NCI-H2107 treated with DMSO at 0.1 percent for 48 hours (cell line): ENCODE measurements around the gene TSPEAR.

Experiments
- DNase-seq: peaks from one replicate; lab custom pipeline; 2025; ENCODE audit not compliant: unreplicated experiment; lab: John Stamatoyannopoulos, UW

Gene TSPEAR

GRCh38 chr21:44533121-44533890 lies 178.1 kb downstream of the TSPEAR start:
- no peak for DNase-seq

DNA sequence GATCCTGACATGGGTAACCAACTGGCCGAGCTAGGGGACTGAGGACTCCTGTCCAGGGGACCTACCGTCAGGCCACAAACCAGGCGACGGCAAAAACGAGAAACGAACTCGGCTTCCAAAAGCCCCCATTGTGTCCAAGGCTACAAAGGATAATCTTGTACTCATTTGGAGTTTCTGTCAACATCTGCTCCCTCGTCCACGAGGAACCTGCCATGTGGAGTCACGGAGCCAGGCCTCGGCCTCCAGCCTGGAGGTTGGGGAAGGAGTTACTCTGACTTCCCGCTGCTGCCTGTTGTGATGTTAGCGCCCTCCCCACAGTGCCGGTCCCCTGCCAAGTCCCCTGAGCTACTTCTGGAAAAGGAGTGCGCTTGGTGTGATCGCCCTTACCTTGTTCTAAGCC lies 178.7 kb downstream of the TSPEAR start:
- no peak for DNase-seq

DNA sequence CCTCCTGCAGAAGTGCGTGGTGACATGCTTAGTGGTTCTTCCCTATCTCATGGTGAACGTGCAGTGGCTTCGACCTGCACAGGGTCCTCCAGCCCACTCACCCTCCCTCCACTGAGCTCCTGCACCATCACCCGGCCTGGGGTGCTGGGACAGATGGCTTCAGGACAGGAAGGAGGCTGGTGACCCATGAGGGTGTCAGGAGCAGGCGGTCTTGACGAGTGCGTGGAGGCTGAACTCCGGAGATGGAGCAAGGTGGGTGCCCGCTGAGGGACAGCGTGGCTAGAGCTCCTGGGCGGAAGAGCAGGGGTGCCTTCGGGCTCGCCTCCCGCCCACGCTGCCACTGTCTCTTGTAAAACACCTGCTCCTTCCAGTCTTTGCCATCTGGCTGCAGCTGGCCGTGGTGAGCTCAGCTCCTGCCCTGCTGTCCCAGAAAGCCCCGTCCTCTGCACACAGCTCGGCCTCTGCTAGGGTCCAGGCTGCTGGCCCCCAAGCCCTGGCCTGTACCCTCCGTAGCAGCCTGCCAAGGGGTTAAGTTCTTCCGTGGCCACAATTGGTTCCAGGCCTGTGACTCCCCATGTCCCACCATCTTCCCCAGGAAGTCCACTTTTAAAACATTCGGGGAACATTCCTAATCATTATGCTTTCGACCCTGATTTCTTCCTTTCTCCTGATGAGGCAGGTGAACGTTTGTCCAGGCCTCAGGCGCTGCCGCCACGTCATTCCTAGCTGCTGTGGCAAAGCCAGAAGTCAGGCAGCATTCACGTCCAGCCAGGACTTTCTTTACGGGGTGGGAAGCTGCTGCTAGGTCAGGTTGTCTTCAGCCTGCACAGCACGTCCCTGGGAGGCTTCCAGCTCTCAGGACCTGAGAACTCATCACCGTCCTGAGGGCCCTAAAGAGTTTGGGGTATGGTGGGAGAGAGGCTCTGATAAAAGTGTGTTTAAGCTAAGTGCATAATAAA lies 179.5 kb downstream of the TSPEAR start:
- no peak for DNase-seq

GRCh38 chr21:44530903-44531605 lies 180.3 kb downstream of the TSPEAR start:
- DNase-seq, result no peak

DNA sequence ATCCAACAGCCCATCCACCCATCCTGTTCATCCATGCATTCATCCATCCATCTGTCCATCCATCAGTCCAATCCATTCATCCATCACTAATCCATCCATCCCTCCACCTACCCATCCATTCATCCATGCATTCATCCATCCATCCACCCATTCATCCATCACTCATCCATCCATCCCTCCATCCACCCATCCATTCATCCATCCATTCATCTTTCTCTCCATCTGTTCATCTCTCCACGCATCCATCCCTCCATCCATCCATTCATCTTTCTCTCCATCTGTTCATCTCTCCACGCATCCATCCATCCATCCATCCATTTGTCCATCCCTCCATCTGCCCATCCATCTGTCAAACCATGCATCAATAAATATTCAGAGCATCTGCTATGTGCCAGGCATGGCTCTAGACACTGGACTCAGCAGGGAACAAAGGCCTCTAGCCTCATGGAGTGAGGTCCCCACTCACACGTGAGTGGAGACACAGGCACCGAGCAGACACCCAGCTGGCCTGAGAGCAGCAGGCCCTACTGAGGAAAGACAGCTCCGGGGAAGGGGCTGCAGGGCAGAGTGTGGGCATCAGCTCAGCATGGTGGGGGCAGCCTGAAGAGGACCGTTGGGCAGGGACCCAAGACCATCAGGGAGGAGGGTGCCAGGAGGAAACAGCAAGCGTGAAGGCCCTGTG lies 181.0 kb downstream of the TSPEAR start:
- DNase-seq, result no peak

GRCh38 chr21:44529503-44530125 lies 181.8 kb downstream of the TSPEAR start:
- DNase-seq, result no peak

GRCh38 chr21:44529011-44529421 lies 182.4 kb downstream of the TSPEAR start:
- no peak for DNase-seq

DNA sequence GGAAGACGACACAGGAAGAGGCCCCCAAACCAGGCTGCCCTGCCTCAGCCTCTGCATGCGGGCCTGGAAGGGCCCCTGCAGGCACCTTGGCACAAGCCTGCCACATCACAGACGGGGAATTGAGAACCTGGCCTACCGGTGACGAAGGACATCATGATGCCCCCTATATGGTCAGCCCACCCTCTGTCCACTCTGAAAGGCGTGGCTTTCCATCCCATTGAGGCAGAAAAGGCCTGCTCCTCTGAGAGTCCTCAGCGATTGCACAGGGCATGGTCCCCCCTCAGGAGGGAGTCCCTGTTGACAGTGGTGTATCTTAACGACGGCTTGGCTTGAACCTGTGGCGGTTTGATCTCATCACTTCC lies 182.8 kb downstream of the TSPEAR start:
- no peak for DNase-seq

DNA sequence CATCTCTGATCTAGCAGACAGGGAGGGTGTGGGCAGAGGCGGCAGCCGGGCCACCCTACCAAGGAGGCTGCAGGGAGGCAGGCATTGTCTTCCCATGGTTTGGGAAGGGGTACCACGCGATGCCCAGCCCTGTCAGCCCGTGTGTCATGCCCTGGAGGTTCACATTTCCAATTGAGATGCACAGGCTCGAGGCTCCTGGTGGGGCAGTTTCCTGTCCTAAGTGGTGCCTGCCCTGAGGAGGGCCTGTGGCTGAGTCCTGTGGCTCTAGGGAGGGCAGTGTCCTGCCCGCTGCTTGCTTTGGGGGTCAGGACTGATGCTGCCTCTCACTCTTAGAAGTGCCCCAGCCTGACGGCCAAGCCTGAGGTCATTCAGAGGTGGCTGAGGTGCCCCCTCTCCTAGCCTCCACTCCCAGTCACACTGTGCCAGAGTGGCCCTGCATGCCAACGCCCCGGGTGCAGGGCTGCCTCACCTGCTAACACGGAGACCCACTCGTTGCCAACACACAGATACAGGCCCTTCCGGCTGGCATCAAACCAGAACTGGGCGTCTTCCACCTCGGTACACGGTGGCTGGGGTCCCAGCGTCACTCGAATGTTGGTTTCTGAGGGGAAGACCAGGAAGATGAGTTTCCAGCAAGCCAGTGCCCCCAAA lies 183.3 kb downstream of the TSPEAR start:
- no peak for DNase-seq

- no peak for DNase-seq
Observed at GRCh38 chr21:44527156-44527982, 184.0 kb downstream of the TSPEAR start.

GRCh38 chr21:44526096-44526997 lies 185.0 kb downstream of the TSPEAR start:
- DNase-seq, result no peak

DNA sequence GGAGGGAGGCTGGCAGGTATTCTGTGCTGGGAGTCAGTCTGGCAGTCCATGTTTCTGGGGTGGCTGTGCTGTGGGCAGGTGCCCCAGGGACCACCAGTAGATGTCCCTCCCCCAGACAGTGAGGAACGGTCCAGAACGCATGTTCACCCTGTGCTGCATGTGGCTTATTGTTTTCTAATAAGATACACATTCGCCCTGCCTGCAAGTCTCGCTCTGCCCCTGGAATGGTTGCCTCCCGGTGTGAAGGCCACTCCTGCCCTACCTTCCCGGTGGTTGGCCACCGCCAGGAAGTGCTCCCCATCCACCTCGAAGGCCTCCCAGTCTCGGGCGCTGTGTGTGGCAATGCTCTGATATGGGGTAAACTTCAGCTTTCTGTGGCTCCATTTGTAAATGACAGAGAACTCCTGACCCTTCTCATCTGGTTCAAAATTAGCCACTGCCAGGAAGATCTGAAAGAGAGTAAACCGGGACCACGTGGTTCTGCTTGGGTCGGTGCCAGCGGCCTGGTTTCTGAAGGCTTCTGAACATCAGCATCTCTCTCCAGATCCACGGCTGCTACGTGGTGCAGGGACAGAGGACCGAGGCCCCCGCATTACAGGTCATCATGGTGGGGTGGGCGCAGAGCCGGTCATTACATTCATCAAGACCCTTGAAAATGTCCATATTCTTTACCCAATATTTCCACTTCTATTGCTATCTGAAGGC lies 185.8 kb downstream of the TSPEAR start:
- no peak for DNase-seq

- no peak for DNase-seq
Observed at GRCh38 chr21:44524414-44525371, 186.7 kb downstream of the TSPEAR start.

- DNase-seq, result no peak
Observed at GRCh38 chr21:44523567-44524413, 187.6 kb downstream of the TSPEAR start.

GRCh38 chr21:44522753-44523204 lies 188.6 kb downstream of the TSPEAR start:
- no peak for DNase-seq
